H9 (cell line): ENCODE data around the gene COQ4. TPM values are rescaled to one million over a fixed set of nuclear protein-coding genes. Genes with fewer than 3 reads are reported as not detected.

Experiments
- DNase-seq: peaks from one replicate; pipeline ENCODE4 v3.0.0-alpha.2; 2017
- H2AFZ ChIP-seq: one replicate; pipeline ENCODE4 v1.6.1; 2013; ENCODE audit warnings: mild to moderate bottlenecking, low read length, control low read depth, moderate library complexity
- H2AK5ac ChIP-seq: 2 replicates; pipeline ENCODE4 v1.6.1; 2013; ENCODE audit warnings: low read length, control low read depth, mixed read lengths; ENCODE audit not compliant: insufficient read length
- H2BK120ac ChIP-seq: one replicate; pipeline ENCODE4 v1.6.1; 2013; ENCODE audit warnings: low read depth, mild to moderate bottlenecking, low read length, control low read depth, inconsistent platforms; ENCODE audit not compliant: poor library complexity, severe bottlenecking
- H2BK12ac ChIP-seq: 2 replicates; pipeline ENCODE4 v1.6.1; 2013; ENCODE audit warnings: low read length, control low read depth, mixed read lengths, low read depth; ENCODE audit not compliant: insufficient read length
- H2BK15ac ChIP-seq: 2 replicates; pipeline ENCODE4 v1.6.1; 2013; ENCODE audit warnings: low read depth, low read length, control low read depth
- H2BK20ac ChIP-seq: one replicate; pipeline ENCODE4 v1.6.1; 2013; ENCODE audit warnings: low read depth, mild to moderate bottlenecking, low read length, control low read depth, inconsistent platforms; ENCODE audit not compliant: poor library complexity, severe bottlenecking
- H2BK5ac ChIP-seq: 2 replicates; pipeline ENCODE4 v1.6.1; 2013; ENCODE audit warnings: low read length, control low read depth, mixed read lengths; ENCODE audit not compliant: insufficient read length
- H3K14ac ChIP-seq: 2 replicates; pipeline ENCODE4 v1.6.1; 2013; ENCODE audit warnings: low read length, control low read depth; ENCODE audit not compliant: insufficient read depth
- H3K18ac ChIP-seq: 2 replicates; pipeline ENCODE4 v1.6.1; 2013; ENCODE audit warnings: low read depth, mild to moderate bottlenecking, mixed read lengths, low read length, control low read depth; ENCODE audit not compliant: insufficient read length
- H3K23ac ChIP-seq: 2 replicates; pipeline ENCODE4 v1.6.1; 2013; ENCODE audit warnings: low read length, control low read depth, mixed read lengths, low read depth; ENCODE audit not compliant: insufficient read length
- H3K23me2 ChIP-seq: 2 replicates; pipeline ENCODE4 v1.6.1; 2013; ENCODE audit warnings: low read depth, mild to moderate bottlenecking, mixed read lengths, low read length, control low read depth; ENCODE audit not compliant: insufficient read length, poor library complexity, severe bottlenecking
- H3K27ac ChIP-seq: 2 replicates; pipeline ENCODE4 v1.5.1; 2013; ENCODE audit warnings: low read length, control low read depth, mixed read lengths, low read depth; ENCODE audit not compliant: insufficient read length
- H3K27me3 ChIP-seq: 2 replicates; pipeline ENCODE4 v1.6.1; 2013; ENCODE audit warnings: low read length, control low read depth, inconsistent platforms; ENCODE audit not compliant: insufficient read depth
- H3K4ac ChIP-seq: 2 replicates; pipeline ENCODE4 v1.6.1; 2013; ENCODE audit warnings: low read depth, mild to moderate bottlenecking, control low read depth, inconsistent platforms, low read length, moderate library complexity
- H3K4me1 ChIP-seq: 2 replicates; pipeline ENCODE4 v1.6.1; 2013; ENCODE audit warnings: low read length, control low read depth, inconsistent platforms; ENCODE audit not compliant: insufficient read depth
- H3K4me2 ChIP-seq: 2 replicates; pipeline ENCODE4 v1.6.1; 2013; ENCODE audit warnings: low read length, control low read depth, mixed read lengths; ENCODE audit not compliant: insufficient read length, insufficient read depth
- H3K56ac ChIP-seq: 2 replicates; pipeline ENCODE4 v1.6.1; 2013; ENCODE audit warnings: low read depth, mild to moderate bottlenecking, mixed read lengths, low read length, control low read depth; ENCODE audit not compliant: insufficient read length
- H3K79me1 ChIP-seq: 2 replicates; pipeline ENCODE4 v1.6.1; 2013; ENCODE audit warnings: low read depth, mild to moderate bottlenecking, moderate library complexity, low read length, control low read depth, inconsistent platforms; ENCODE audit not compliant: insufficient read depth, poor library complexity, severe bottlenecking
- H3K79me2 ChIP-seq: 2 replicates; pipeline ENCODE4 v1.6.1; 2013; ENCODE audit warnings: low read length, control low read depth, inconsistent platforms; ENCODE audit not compliant: insufficient read depth
- H3K9ac ChIP-seq: 2 replicates; pipeline ENCODE4 v1.6.1; 2013; ENCODE audit warnings: low read length, control low read depth, mixed read lengths; ENCODE audit not compliant: insufficient read length; ENCODE audit errors: extremely low read depth
- H3K9me3 ChIP-seq: one replicate; pipeline ENCODE4 v1.6.1; 2013; ENCODE audit warnings: low read depth, low read length, inconsistent platforms; ENCODE audit not compliant: control insufficient read depth
- H3T11ph ChIP-seq: one replicate; pipeline ENCODE4 v1.6.1; 2013; ENCODE audit warnings: mild to moderate bottlenecking, low read length, control low read depth, inconsistent platforms
- H4K20me1 ChIP-seq: one replicate; pipeline ENCODE4 v1.6.1; 2013; ENCODE audit not compliant: control insufficient read depth, insufficient read length, insufficient read depth
- H4K5ac ChIP-seq: 2 replicates; pipeline ENCODE4 v1.6.1; 2013; ENCODE audit warnings: low read depth, mild to moderate bottlenecking, mixed read lengths, low read length, control low read depth; ENCODE audit not compliant: insufficient read length
- H4K8ac ChIP-seq: replicated peaks from 2 replicates; pipeline ENCODE4 v1.6.1; 2013; ENCODE audit warnings: low read length, control low read depth, mixed read lengths, low read depth; ENCODE audit not compliant: insufficient read length
- H4K91ac ChIP-seq: 2 replicates; pipeline ENCODE4 v1.6.1; 2013; ENCODE audit warnings: low read depth, mild to moderate bottlenecking, moderate library complexity, mixed read lengths, low read length, control low read depth; ENCODE audit not compliant: insufficient read length
- H3K27ac Mint-ChIP-seq, 3 experiments: 2 replicates in 2 of 3; 3 replicates in 1 of 3; pipeline ENCODE4 v1.8.0; 2020 to 2021; ENCODE audit warnings: mixed read lengths in 3 of 3, mild to moderate bottlenecking in 1 of 3, moderate library complexity in 1 of 3
- H3K27me3 Mint-ChIP-seq: 2 replicates; pipeline ENCODE4 v1.8.0; 2021; ENCODE audit warnings: low read depth, mild to moderate bottlenecking, moderate library complexity, mixed read lengths
- H3K36me3 Mint-ChIP-seq, 3 experiments: 2 replicates in 2 of 3; 3 replicates in 1 of 3; pipeline ENCODE4 v1.8.0; 2020 to 2021; ENCODE audit warnings: low read depth in 3 of 3, mixed read lengths in 3 of 3; ENCODE audit not compliant: insufficient read depth in 1 of 3
- H3K4me1 Mint-ChIP-seq, 2 experiments: 2 replicates each; pipeline ENCODE4 v1.8.0; 2020; ENCODE audit warnings: mixed read lengths in 2 of 2
- H3K4me3 Mint-ChIP-seq, 2 experiments: 2 replicates in 1 of 2; 3 replicates in 1 of 2; pipeline ENCODE4 v1.8.0; 2020 to 2021; ENCODE audit warnings: mild to moderate bottlenecking in 2 of 2, mixed read lengths in 2 of 2, moderate library complexity in 1 of 2
- H3K9me3 Mint-ChIP-seq, 2 experiments: 2 replicates in 1 of 2; 3 replicates in 1 of 2; pipeline ENCODE4 v1.8.0; 2020; ENCODE audit warnings: mild to moderate bottlenecking in 2 of 2, mixed read lengths in 2 of 2, moderate library complexity in 1 of 2
- WGBS: extraction: QIAGEN DNeasy Blood & Tissue Kit; methylation state at CpG from one replicate; pipeline ENCODE4 v1.1.7; 2013; ENCODE audit warnings: missing lambda C conversion rate, low lambda C conversion rate, mixed read lengths; ENCODE audit not compliant: insufficient read length; ENCODE audit errors: extremely low coverage; 5-methylcytosine and 5-hydroxymethylcytosine counted together
- total RNA-seq: library from RNA; stranded (reverse); gene quantifications from 2 replicates; pipeline ENCODE4 v1.2.1, GENCODE V29; 2021
- TF ChIP-seq, protein P1 (sequence below): fragments of 200-600 bp; sonication (generic); conservative IDR thresholded peaks from 3 replicates; pipeline ENCODE4 v1.8.0; 2021; ENCODE audit warnings: antibody characterized with exemption, mild to moderate bottlenecking

Gene COQ4
- total RNA-seq, 1 experiment from 2014 or later, result 38.4 TPM

GRCh38 chr9:128294142-128294541 lies 28.5 kb upstream of the COQ4 start:
- H3K18ac ChIP-seq, result no peak overlapping the region
- DNase-seq, result no peak
- H3K27ac ChIP-seq, result no peak overlapping the region
- no peak overlapping the region for H2BK20ac ChIP-seq
- Mint-ChIP-seq H3K27me3 (peaks cover 4% of the 10 kb centered on the region; the same call in 1 of the 2 replicates), H3K36me3 (peaks cover under 1% of the 10 kb centered on the region in 3 experiments; a peak in 2 of 7 replicates), H3K27ac (peak overlapping the region in 1 of 3 experiments; percentile 36; a peak in 1 of 7 replicates), H3K9me3 (no peaks in the 10 kb centered on the region), H3K4me1 (peaks cover 2 to 4% of the 10 kb centered on the region in 2 experiments), H3K4me3 (no peak overlapping the region)
- H2AFZ ChIP-seq, result no peak overlapping the region
- no peak overlapping the region for H2AK5ac ChIP-seq
- no peak overlapping the region for H3K23ac ChIP-seq
- H4K5ac ChIP-seq, result no peak overlapping the region
- H3K14ac ChIP-seq, result no peak overlapping the region
- no peaks in the 10 kb centered on the region for H3K23me2 ChIP-seq
- no peaks in the 10 kb centered on the region for H3K9me3 ChIP-seq
- H2BK5ac ChIP-seq, result no peak overlapping the region
- no peaks in the 10 kb centered on the region for H3K27me3 ChIP-seq
- no peaks in the 10 kb centered on the region for H4K20me1 ChIP-seq
- no peak overlapping the region for H4K91ac ChIP-seq
- no peak overlapping the region for H3K4me2 ChIP-seq
- no peak overlapping the region for H2BK12ac ChIP-seq
- no peaks in the 10 kb centered on the region for H3K79me2 ChIP-seq
- no peak overlapping the region for H3K56ac ChIP-seq
- no peak overlapping the region for H3T11ph ChIP-seq
- WGBS, result no CpG with 5 or more reads among the region's 4 CpGs
- H3K79me1 ChIP-seq, result no peaks in the 10 kb centered on the region
- no peaks in the 10 kb centered on the region for H3K4me1 ChIP-seq
- H3K9ac ChIP-seq, result no peak overlapping the region
- H2BK15ac ChIP-seq, result no peak overlapping the region
- no peak overlapping the region for H2BK120ac ChIP-seq
- no peak overlapping the region for H4K8ac ChIP-seq
- TF ChIP-seq, protein P1, sequence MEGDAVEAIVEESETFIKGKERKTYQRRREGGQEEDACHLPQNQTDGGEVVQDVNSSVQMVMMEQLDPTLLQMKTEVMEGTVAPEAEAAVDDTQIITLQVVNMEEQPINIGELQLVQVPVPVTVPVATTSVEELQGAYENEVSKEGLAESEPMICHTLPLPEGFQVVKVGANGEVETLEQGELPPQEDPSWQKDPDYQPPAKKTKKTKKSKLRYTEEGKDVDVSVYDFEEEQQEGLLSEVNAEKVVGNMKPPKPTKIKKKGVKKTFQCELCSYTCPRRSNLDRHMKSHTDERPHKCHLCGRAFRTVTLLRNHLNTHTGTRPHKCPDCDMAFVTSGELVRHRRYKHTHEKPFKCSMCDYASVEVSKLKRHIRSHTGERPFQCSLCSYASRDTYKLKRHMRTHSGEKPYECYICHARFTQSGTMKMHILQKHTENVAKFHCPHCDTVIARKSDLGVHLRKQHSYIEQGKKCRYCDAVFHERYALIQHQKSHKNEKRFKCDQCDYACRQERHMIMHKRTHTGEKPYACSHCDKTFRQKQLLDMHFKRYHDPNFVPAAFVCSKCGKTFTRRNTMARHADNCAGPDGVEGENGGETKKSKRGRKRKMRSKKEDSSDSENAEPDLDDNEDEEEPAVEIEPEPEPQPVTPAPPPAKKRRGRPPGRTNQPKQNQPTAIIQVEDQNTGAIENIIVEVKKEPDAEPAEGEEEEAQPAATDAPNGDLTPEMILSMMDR, result no peak
- H3K4ac ChIP-seq, result no peak overlapping the region
